ENCODE results near the gene TST.

Gene TST

DNA sequence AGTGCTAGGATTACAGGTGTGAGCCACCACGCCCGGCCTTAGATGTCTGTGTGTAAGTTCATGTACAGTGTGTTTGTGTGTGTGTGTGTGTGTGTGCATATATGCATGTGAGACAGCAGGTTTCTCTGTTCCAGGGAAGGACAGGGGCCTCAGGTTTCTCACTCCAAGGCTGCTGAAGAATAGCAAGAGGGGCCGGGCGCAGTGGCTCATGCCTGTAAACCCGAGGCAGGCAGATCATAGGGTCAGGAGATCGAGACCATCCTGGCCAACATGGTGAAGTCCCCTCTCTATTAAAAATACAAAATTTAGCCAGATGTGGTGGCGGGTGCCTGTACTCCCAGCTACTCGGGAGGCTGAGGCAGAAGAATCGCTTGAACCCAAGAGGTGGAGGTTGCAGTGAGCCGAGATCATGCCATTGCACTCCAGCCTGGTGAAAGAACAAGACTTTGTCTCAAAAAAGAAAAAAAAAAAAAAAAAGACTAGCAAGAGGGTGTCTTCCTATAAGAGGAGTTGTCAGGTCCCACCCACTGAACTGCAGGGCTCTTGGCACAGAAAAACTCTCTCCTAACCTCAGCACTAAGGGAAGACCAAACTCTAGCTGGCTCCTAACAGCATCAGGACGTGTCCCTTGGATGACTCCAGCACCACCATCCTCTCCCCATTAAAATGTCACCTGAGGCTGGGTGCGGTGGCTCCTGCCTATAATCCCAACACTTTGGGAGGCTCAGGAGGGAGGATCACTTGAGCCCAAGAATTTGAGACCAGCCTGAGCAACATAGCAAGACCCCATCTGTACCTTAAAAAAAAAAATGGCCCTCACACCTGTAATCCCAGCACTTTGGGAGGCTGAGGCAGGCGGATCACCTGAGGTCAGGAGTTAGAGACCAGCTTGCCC is 40.0 kb downstream of the TST start:
- DNase-seq = no peak

DNA sequence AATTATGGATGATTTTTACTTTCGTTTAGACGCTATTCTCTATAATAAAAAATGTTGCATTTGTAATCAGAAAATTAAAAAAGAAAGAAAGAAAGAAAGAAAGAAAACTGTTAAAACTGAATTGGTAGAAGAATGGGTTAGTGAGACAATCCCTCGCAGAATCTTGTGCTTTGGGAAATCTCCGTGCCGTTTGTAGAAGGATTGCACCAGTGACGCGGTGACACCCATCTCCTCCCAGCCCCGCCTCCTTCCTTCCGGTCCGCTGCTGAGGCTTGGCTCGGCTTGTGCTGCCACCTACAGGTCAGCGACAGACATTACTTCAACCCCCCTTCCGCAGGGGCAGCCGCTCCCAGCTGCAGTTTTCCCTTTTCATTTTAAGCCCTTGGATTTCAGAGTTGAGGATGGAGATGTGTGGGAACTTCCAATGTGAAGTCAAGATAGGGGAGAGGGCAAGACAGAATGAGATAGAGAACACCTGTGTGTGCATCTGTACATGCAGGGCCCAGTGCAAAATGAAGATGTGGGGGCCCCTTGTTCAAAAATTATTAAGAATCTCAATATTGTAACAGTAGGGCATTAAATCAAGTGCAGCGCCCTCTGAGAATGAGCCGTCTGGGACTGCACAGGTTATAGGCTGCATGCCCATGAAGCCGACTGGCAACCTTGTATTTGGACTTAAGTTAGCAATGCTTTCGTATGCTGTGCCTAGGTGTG is 41.1 kb downstream of the TST start:
- DNase-seq = peak; percentile 89

DNA sequence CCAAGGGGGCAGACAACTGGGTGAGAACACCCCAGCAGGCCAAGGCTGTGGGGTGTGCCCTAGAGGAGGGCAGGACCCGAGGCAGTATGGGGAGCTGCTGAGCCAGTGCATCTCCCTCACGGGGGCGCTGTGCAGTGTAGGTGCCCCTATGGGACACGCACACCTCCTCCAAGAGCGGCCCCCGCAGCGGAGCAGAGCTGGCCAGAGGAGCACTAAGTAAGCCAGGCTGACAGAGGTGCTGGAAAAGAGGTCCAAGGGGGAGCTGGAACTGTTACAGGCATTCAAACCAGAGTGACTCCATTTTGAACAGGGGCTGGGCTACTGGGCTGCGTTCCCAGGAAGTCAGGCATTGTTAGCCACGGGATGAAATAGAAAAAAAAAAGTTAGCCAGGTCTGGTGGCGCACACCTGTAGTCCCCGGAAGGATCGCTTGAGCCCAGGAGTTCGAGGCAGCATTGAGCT is 41.8 kb downstream of the TST start:
- peak; percentile 70 for DNase-seq

- DNase-seq = no peak
These were observed 42.6 kb downstream of the TST start for GRCh38 chr22:36976606-36977005.

- no peak for DNase-seq
These were observed 47.7 kb downstream of the TST start for GRCh38 chr22:36971341-36972125.

DNA sequence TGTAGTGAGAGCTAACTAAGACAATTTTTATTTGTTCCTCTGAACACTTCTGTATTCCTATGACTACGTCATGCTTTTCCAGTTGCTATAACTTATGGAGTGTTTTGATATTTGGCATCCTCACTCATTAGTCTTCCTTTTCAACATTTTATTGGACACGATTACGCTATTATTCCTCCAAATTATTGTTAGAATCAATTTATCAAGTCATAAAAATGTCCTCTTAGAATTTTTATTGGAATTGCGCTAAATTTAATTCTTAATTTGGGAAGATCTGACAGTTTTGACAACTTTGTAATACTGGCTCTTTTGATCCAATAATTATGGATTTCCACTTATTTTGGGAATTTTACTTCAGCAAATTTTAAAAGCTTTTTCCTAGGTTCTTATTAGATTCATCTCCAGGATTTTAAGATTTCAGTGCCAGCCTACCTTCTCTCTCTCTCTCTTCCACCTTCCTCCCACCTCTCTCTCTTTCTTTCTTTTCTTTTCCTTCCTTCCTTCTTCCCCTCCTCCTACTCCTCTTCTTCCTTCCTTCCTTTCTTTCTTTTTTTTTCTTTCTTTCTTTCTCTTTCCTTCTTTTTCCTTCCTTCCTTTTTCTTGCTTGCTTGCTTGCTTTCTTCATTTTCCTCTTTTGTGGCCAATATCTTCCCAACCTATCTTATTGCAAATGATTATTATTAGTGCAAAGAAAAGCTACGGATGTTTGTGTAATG is 50.8 kb downstream of the TST start:
- DNase-seq = no peak

DNA sequence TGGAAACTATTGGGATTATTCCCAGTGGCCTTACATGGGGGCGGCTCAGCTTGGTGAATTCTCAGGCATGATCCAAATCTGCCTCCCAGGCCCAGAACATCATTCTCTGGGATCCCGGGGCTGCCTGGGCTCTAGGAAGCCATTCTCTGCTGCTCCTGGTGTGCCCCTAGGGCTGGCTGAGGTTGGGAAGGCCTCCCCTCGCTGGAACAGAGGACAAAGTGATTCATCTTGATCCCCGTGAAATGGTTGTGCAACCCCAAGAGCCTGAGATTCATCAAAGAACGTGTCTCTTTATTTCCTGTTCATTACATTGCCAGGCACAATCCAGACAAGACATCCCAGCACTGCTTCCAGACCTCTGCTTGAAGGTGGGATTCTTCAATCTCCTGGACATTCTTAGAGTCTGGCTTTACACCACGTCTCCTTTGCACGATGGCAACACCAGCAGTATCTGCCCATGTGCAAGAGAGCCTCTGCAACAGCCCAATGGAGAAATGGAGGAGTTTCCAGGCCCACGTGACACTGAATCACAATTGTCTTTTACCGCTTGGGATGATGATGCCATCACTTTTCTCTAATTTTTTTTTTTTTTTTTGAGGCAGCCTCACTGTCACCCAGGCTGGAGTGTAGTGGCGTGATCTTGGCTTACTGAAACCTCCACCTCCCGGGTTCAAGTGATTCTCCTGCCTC is 52.3 kb downstream of the TST start:
- no peak for DNase-seq

- DNase-seq = no peak
These were observed 53.6 kb downstream of the TST start for GRCh38 chr22:36965696-36966095.

GRCh38 chr22:36964106-36964505 is 55.1 kb downstream of the TST start:
- DNase-seq = no peak

DNA sequence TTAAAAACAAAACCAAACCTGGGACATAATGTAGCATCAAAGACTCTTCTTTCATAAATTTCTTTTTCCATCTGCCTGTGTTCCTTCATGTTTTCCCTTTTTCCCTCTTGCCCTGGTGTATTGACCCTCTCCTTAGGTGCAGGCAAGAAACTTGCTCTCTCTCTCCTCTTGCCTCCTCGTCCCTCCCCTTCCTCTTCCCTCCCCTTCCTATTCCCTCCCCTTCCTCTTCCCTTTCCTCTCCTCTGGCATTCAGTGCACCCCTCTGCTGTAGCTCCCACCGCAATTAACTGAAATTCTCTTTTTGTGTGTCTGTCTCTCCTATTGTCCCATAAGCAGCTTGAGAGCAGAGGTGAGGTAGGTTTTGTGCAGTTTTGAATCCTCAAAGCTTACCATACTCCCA is 55.9 kb downstream of the TST start:
- no peak for DNase-seq

- DNase-seq = no peak
These were observed 57.6 kb downstream of the TST start for GRCh38 chr22:36961626-36962025.

Measured in effector CD4-positive, alpha-beta T cell (primary cell).